GM21447 (cell line): Measurements from ENCODE around the gene HK1.
A peak's percentile ranks its signal among the peaks of the same experiment; 100 is the strongest.

ENCODE experiments used
- ATAC-seq: cut with Tn5 transposase; IDR thresholded peaks from one replicate; pipeline ENCODE4 v1.9.1; 2021; ENCODE audit not compliant: unreplicated experiment

Gene HK1

DNA sequence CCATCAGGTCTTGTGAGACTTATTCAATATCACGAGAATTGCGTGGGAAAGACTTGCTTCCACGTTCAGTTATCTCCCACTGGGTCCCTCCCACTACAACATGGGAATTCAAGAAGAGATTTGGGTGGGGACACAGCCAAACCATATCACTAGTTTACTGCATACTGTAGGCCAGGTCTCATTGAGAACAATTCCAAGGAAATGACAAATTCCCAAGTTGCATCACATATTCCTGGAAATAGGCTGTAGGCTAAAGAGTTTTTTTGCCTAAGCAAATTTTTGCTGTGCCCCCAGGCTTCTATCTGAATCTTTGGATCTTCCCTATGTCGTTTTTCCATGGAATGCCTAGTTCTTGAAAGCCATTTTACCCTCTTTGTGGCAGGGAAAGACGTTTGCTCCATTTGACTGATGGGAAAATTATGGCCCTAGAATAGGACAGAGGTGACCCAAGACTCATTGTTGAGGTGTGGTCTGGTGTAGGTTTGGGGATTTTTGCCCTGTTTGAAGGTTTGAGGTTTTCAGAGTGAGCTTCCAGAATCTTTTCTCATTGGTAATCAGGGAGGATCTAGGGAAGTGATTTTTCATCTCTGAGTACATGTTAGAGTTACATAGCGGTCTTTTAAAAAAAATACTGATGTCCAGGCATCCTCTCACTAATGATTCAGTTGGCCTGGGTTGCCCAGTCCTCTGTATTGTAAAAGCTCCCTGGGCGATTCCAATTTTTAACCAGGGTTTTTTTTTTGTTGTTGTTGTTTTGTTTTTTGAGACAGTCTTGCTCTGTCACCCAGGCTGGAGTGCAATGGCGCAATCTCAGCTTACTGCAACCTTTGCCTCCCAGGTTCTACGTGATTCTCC is 94.1 kb downstream of the HK1 start:
- no peak for ATAC-seq

DNA sequence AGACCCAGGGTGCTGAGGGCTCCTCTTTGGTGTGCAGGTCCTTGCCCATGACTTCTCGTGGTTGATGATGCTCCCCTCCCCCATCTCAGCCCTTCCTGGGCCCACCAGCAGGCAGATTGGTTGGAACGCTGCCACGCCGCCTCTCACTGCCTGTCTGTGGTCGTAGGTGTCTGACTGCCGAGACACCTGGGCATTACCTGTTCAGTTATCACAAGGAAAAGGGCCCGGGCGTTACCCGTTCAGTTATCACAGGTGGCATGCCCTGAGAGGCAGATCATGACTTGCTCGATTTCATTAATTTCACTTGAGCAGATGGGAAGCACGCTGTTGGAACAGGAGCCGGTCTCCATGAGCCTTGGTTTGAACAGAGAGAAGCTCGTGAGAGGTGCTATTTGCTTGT is 95.9 kb downstream of the HK1 start:
- no peak for ATAC-seq

DNA sequence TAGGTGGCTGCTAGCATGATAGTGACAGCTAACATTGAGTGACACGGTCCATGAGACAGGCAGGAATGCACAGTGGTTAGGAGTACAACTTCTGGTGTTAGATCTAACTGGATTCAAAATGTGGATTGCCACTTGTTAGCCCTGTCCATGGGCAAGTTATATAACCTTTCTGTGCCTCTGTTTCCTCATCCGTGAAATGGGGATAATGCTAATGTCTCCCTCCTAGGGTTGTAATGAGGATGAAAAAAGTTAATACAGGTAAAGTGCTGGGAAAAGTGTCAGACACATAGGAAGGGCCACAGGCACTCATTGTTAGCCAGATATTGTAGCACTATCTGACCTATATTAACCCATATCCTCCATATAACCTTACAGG is 96.6 kb downstream of the HK1 start:
- ATAC-seq: no peak

DNA sequence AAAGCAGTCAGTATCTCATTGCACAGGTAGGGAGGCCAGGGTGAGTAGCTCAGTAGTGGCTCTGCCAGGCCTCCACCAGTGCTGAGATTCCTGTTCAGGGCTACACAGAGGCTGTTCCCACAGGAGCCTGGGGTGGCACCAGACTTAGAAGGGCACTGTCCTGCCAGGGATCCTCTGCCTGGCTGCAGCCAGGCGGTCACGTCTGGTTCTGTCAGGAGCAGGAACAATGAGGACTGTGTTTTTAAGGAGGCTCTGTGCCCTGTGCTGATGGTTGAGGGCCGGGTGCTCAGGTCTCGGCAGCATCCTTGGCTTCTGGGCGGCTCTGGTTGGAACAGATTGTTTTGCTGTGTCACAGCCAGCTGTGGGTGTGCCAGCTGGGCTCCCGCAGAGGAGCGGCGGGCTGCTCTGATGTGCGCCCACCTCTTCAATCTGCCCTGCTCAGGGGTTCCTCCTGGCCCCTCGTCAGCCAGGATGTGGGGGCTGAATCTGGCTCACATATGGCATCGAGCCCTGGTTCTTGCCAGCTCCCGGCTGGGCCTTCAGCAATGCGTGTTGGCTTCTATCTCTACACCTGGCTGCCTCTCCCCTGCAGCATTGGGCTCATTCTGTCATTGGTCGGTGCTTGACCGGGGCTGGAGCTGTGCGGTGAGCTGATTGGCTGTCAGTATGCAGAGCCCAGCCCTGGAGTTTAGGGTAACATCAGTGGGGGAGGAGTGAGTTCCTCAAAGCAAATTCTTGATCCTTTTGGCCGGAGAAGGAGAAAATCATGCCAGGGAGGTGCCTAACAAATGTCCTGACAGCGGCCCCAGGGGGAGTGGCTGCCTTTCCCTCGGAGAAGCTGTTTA is 97.2 kb downstream of the HK1 start:
- ATAC-seq: no peak

DNA sequence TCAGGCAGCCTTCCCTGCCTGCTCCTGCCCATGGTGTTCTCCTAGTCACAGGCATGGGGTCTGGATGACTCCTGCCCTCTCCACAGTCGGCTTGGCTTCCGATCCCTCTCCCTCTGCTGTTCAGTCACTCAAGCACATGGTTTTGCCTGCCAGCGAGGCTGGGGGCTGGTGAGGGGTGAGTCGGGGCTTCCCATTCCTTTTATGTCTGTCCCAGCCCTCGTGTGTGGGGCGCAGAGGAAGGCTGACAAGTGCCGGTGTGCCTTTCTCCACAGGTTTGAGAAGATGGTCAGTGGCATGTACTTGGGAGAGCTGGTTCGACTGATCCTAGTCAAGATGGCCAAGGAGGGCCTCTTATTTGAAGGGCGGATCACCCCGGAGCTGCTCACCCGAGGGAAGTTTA is 98.4 kb downstream of the HK1 start:
- ATAC-seq: no peak

DNA sequence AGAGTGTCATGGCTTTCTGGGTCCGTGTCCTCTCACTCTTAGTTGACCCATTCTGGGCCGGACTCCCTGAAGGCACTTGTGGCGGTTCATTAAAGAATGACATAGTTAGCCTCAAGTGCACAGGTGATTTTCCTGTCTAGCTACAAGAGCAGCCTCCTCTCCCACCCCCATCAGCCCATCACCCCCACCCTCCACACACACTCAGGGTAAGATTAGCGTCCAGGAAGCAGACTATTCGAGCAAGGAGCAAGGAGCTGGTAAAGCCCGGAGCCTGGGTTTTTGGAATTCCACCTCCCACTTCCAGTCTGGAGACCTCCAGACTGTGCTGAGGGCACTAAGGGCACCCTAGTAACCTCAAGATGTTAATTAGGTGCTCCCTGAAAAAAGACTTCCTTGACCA is 98.9 kb downstream of the HK1 start:
- no peak for ATAC-seq

DNA sequence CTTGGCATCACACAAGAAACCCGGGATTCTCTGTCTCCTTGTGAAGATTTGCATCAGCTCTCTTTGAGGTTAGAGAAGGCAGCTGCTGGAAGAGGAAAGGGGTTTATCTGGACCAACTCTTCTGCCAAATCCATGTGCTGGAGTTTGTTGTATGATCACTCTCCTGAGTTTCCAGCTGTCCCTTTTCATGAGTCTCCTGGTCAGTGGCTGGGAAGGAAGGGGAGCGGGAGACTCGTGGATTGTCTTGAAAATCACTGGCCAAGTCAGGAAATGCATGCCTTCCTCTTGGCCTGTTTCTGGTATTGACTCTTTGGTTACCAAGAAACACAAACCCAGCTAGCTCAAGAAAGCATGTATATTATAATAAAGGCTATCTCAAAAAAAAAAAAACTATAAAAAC is 99.6 kb downstream of the HK1 start:
- ATAC-seq: no peak

DNA sequence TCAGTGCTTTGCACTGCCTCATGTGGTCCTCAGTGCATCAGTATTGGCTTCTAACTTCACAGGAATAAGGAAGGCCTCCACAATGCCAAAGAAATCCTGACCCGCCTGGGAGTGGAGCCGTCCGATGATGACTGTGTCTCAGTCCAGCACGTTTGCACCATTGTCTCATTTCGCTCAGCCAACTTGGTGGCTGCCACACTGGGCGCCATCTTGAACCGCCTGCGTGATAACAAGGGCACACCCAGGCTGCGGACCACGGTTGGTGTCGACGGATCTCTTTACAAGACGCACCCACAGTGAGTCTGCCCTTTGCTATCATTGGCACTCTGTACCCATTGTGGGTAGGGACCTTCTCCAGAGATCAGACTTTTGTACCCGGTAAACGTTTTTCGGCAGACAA is 101.5 kb downstream of the HK1 start:
- no peak for ATAC-seq

DNA sequence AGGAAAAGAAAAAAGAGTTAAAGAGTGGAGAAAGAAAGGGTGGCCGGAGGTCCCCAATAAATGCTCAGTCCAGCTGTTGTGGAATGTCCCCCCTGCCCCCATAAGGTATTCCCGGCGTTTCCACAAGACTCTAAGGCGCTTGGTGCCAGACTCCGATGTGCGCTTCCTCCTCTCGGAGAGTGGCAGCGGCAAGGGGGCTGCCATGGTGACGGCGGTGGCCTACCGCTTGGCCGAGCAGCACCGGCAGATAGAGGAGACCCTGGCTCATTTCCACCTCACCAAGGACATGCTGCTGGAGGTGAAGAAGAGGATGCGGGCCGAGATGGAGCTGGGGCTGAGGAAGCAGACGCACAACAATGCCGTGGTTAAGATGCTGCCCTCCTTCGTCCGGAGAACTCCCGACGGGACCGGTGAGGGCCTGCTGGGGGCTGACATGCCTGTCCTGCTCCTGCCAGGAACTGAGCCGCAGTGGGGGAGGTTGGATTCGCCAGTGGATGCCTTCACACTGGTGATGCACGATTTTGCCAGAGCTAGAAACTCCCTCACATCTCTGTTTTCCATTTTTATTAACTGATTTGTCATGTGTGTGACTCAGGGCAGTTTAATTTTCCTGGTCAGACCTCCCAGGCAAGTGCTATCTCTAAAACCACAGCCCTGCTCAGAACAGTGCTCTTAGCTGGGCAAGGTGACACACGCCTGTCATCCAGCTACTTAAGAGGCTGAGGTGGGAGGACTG is 104.3 kb downstream of the HK1 start:
- ATAC-seq: no peak

DNA sequence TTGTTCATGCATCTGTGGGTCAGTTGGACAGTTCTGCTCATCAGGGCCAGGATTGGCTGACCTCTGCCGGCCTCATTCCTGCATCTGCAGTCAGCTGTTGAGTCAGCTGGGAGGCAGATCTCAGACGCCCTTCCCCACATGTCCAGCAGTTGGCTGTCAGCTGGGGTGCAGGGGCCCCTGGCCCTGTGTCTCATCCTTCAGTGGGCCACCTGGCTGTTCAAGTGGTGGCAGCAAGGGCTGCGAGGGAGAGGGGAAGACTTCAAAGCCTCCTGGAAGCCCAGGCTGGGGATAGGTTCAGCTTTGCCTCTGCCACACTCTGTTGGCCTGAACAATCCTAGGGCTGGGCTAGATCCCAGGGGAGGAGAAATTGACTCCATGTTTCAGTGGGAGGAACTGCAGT is 105.3 kb downstream of the HK1 start:
- no peak for ATAC-seq

DNA sequence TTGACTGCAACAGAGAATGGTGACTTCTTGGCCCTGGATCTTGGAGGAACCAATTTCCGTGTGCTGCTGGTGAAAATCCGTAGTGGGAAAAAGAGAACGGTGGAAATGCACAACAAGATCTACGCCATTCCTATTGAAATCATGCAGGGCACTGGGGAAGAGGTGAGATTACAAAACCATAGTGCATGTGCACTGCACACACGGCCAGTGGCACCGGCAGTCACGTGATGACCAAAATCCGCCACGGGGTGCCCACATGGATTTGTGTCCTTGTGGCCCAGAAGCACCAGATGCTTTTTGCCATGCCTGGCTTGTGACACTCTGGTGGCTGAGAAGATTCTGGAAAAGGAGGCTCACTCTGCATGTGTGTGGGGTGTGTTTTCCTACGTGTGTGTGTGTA is 106.0 kb downstream of the HK1 start:
- ATAC-seq: no peak

DNA sequence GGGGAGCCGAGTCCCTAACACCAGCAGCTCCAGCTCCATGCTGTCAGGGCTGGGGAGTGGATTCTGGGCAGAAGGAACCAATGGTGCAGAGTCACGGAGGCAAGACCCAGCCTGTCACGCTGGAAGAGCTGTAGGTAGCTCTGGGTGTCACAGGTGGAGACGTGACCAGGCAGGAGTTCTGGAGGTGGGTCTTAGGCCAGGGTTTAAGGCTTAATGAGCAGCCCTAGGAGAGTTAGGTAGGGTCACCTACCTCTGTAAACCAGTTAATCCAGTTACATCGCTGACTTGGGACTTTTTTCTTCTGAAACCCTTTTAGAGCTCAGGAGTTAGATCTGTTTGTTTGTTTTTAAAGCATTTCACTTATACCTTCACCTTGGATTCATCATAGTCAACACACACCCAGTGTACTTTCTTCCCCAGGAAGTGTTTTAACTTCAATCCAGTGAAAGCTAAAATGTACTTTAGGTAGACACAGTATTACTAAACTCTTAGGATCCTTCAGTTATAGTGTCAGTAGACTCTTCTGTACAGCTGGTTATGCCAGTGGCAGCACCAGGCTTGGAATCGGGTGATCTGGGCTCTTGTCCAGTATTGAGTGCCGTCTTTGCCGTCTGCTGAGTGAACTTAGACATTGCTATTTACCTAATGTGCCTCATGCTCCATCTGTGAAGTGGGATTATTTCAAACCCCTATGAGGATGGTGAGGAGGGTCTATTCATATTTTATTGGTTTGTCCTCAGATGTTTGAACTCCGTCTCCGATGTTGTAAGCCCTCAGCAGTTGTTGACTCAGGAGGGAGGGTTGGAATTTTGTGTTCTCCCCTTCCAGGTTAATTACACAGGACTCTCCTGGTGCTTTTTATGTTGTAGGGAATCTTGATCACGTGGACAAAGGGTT is 107.4 kb downstream of the HK1 start:
- ATAC-seq: no peak

DNA sequence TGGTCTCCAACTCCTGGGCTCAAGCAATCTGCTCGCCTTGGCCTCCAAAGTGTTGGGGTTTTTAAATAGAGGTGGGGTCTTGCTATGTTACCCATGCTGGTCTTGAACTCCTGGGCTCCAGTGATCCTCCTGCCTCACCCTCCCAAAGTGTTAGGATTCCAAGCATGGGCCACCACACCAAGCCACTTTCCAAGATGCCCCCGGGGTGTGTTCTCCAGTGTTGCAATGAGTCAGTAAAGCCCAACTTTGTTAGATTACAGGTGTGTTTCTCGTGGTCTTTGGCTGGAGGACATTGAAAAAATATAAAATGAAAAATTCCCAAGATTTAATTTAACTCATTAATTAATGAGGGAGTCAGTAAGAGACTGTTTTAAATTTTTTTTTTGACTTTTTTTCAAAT is 109.2 kb downstream of the HK1 start:
- ATAC-seq: no peak

DNA sequence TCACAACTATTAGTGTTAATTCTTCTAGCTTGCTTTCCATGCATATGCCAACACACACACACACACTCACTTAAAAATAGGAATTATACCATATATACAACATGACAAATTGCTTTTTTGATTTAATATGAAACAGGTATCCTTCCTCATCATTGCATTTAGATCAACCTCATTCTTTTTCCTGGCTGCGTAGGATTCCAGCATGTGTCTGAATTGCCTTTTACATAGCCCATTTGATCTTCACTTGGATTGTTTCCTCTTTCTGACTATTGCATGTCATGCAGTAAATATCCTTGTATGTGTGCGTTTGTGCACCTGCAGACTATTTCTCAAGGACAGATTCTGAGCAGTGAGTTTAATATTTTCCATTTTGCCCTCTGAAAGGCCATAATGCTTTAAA is 110.2 kb downstream of the HK1 start:
- no peak for ATAC-seq

DNA sequence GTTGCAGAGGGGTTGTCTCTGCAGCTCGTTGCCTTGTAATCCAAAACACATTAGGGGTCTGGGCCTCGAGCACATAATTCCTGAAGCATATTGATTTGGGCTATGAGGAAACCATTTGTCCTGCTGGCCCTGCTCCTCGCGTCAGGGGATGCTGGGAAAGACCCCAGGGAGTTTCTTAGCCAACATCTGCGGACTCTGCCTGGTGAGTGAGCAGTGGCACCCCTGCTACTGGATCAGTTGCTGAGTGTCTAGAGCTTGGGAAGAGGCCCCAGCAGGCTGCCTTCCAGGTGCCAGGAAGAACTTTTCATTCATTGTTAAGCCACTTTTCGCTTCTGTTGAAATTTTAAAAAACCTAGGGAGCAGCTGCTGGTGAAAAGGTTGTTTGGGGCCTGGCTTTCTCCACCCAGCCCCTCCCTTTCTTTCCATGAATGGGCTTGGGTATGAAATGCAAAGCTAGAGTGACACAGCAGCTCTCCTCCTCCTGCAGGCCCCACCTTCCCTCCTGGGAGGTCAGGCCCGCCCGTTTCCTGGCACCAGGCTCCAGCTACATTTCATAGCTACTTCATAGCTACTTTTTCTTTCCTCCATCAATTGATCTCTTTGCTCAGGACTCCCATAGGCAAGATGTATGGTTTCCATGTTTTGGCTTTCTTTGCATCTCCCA is 111.7 kb downstream of the HK1 start:
- no peak for ATAC-seq

DNA sequence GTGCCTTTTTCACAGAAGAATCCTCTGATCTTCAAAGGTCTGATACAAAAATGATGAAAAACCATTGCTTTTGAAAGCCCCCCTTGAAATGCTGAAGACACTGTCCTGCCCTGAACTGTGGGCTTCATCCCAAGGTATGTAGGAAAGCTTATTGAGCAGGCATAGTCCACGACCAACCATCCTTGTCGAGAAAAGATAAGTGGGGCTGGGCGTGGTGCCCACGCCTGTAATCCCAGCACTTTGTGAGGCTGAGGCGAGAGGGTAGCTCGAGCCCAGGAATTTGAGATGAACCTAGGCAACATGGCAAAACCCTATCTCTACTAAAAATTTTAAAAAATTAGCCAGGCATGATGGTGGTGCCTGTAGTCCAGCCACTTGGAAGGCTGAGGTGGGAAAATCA is 112.9 kb downstream of the HK1 start:
- ATAC-seq: no peak

DNA sequence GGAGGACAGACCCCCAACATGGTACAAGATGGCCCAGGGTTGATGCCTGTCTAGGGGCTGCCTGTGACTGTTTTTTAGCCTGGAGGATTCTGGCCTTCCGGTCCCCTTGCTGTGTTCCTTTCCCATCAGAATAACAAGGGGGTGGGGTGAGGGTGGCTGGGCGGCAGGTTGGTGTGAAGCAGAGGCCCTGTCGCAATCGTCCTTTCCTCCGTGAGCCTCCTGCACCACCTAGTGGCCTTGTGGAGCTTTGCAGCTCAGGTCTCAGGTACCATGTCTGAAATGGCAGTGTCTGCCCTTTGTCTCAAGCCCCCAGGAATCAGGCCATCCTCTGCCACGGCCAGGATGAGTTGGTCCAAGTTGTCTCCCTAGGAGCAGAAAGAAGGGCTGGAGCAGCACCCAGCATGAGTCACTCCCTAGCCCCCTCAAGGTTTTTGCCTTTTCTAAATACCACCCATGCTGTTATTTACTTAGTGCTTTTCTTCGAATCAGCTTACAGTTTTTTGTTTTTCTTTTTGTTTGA is 114.2 kb downstream of the HK1 start:
- peak; percentile 90 for ATAC-seq

DNA sequence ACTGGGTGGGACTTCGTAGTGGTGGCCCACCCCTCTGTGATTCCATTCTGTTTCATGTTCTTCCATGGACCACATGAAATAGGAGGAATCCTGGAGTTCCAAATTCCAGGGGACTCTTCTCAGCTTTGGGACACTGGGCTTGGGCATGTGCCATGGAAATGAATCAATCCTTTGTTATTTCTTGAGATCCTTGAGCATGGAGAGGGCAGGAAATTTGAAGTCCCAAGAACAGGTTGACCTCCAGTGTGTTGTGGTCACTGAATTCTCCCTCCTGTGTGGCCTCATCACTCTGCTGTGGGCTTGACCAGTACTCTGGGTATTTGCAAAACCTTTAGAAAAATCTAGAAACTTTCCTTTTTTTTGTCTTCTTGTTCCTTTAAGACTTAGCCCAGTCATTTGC is 115.7 kb downstream of the HK1 start:
- no peak for ATAC-seq

DNA sequence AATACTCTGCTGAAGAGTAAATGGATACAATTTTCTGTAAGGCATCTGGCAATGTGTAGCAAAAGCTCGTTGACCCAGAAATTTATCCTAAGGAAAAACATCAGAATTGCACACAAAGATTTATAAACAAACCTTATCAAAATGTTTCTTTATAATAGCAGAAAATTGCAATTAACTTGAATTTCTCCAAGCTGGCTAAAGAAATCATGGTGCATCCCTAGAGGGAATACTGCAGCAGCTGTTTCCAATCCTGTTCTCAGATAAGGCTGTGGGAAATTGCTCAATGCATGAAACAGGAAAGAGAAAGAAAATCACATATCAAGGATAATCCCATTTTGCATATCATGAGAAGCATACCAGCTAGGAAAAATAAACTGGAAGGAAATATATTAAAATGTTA is 119.7 kb downstream of the HK1 start:
- no peak for ATAC-seq

DNA sequence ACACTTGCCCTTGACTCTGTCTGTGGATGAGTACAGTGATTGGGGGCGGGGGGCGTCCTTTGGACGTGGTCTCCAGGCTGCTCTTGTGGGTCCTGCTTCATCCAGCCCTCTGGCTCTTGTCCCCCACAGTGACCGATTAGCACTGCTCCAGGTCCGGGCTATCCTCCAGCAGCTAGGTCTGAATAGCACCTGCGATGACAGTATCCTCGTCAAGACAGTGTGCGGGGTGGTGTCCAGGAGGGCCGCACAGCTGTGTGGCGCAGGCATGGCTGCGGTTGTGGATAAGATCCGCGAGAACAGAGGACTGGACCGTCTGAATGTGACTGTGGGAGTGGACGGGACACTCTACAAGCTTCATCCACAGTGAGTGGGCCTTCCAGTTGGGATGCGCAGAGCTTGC is 120.2 kb downstream of the HK1 start:
- ATAC-seq: no peak
